ENCODE measurements around the gene PYROXD2.

GRCh38 chr10:98402931-98403718 is 11.9 kb downstream of the PYROXD2 start:
- TF ChIP-seq MAFK (IDR thresholded peaks at IDR 0.05; ENCODE audit: low read depth, low read length) (no peak), POLR2A (IDR thresholded peaks at IDR 0.05; ENCODE audit: control extremely low read depth in 1 of 2, low read depth in 2 of 2, low read length in 2 of 2) (no peak), SRF (IDR thresholded peaks at IDR 0.05; ENCODE audit: low read depth, low read length) (no peak), MAX (IDR thresholded peaks at IDR 0.05) (no peak), PHF8 (conservative IDR thresholded peaks at IDR 0.05; ENCODE audit: low read depth, low read length) (no peak)

All from H1 (cell line).